HG03469 (cell line): Measurements from ENCODE around the gene BCKDHA.
"Not testable (repeated sequence)": the region's sequence is repeated elsewhere in the genome, so short reads cannot be mapped to it uniquely, and the experiment has no call there.

Experiments used
- ATAC-seq: cut with Tn5 transposase; IDR thresholded peaks from one replicate; pipeline ENCODE4 v1.9.1; 2021; ENCODE audit warnings: mild to moderate bottlenecking, moderate library complexity, moderate number of reproducible peaks; ENCODE audit not compliant: unreplicated experiment

Gene BCKDHA

DNA sequence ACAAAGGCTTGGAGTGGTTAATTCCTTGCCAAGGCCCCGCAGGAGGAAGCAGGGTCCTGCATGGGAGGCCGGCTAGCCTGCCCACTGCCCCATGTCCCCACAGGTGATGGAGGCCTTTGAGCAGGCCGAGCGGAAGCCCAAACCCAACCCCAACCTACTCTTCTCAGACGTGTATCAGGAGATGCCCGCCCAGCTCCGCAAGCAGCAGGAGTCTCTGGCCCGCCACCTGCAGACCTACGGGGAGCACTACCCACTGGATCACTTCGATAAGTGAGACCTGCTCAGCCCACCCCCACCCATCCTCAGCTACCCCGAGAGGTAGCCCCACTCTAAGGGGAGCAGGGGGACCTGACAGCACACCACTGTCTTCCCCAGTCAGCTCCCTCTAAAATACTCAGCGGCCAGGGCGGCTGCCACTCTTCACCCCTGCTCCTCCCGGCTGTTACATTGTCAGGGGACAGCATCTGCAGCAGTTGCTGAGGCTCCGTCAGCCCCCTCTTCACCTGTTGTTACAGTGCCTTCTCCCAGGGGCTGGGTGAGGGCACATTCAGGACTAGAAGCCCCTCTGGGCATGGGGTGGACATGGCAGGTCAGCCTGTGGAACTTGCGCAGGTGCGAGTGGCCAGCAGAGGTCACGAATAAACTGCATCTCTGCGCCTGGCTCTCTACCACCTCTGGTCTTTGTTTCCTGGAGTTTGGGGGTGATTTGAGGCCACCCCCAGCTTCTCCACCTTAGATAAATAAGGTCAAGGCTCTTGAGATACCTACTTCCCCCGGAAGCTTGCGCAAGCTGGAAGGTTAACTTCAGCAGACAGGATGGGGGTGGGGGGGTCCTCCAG is 26.9 kb downstream of the BCKDHA start:
- ATAC-seq = no peak

DNA sequence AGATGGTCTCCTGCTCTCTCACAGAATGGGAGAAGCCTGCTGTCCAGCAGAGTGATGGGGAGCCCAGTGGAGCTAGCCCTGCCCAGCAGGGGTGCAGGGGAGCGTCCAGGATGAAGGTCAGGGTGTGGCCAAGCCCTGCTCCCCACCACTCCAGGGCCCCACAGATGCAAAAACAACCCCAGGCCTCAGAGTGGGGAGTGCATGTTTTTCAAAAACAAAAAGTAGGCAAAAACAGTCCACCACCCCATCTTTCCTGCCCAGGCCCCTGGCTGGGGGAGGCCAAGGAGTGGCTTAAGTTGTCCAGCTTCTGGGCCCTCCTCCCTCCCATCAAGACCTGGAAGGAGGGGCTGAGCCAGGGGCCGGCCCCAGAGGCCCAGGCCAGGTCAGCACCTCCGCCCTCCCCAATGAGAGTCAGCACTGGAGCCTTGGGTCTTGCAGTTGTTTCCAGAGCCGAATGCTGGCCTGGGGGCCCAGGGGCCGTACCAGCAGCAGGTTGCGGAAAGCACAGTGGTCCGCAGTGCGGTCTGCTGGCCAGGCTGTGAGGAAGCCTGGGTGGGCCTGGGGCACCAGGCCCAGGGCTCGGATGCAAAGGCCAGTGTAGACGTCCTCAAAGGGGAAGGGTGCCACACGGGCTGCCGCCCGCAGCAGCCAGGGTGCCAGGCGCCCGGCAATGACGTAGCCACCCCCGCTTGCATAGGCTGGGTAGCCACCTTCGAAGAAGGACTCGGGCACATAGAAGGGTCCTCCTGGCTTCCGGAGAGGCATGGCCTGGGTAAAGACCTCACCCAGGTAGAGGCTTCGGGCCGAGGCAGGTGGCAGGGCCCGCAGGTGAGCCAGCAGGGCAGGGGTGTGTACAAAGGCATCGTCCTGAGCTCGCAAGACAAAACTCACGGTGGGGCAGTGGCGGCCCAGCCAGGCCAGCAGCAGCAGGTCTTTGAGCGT is 27.8 kb downstream of the BCKDHA start:
- ATAC-seq = no peak

DNA sequence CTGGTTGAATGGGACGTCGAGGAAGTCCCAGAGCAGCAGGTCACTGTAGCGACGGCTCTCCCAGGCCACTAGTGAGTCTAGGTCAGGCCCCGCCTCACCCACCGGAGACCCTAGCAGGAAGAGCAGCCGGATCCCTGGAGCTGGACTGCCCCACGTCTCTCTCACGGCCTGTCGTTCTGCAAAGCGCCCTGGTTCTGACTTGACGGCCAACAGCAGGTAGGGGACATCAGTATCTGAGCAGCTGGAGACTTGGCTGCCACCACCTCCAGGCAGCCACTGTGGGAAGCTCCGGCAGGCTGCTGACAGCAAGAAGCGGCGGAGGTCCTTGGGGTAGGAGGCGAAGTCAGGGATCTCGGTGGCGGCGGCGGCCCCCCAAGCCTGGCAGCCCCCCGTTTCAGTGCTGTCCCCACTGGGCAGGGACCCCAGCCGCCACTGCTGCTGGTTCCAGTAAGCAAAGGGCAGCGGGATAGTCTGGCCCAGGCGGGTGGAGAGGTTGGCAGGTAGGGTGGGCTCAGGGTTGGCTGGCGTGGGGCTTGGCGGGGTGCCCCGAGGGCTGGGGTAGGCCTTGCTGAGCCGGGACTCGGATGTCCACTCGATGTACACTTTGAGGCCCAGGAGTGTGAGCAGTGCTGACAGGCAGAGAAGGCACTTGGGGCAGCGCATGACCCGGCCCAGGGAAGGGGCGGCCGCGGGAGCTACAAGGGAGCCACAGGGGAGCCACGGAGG is 28.7 kb downstream of the BCKDHA start:
- no peak for ATAC-seq

DNA sequence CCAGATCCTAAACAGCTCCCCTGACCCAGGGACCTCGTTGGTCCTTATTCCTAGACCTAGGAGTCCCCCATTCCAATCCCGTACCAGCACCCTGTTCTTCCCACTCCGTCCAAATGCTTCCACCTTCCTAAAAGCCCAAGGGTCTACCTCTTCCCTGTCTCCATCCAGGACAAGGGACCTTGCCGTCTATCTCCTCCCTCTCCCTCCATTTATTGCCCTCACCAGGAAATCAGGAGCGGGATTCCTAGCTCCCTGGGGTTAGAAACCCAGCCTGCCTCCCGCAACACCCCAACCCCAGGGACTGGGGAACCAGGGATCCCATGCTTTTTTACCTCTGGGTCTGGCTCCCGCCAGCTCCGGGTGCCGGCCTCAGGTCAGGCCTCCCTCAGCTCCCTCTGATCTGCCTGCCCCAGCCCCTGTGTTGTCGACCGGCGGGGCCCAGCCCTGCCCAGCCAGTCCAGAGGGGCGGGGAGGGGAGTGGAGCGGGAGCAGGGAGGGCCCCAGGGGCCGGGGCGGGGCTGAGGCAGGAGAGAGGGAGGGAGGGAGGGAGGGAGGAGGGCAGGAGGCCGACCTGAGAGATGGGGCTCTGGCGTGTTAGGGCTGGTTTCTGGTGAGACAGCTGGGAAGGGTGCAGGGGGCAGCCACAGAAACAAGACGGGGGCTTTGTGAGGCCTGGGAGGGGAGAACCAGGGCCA is 29.5 kb downstream of the BCKDHA start, which contains the start of gene B3GNT8:
B3GNT8 (minus strand) TSS at position 423 of the 695 bp plus-strand sequence. CDS start 596 bp downstream, outside the sequence.
- ATAC-seq = no peak

DNA sequence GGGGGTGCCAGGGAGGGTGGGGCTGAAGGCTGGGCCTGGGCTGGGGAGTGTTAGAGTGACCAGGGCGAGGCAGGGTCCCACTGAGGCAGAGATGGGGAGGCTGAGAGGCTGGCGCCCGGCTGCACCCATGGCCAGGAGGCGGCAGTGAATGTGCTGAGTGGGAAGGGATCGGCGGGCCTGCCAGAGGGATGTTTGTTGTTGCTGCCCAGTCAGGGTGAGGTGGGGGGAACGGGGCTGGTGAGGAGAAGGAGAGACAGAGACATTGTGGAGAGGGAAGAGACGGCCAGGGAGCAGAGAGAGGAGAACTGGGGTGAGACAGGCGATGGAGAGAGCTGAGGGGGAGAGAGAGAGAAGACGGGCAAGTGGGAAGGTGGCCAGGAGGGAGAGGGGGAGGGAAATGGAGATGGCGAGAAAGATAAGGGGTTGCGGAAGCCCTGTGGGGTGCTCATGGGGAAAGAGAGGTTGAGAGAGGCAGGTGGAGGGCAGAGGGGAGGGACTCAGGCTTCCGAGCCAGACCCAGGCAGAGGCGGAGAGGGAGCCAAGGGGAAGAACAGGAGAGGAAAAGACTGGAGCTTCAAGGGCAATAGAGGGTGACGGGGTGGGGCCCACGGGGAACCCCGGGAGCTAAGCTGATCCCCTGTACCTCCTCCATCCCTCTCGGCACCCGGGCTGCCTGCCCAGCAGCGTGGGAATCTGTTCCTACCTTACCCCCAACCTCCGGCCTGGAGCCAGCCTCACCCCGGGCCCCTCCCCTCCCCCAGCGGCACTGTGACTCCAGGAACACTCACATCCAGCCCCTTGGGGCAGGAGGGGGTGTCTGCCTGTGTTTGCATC is 30.2 kb downstream of the BCKDHA start:
- ATAC-seq = no peak

DNA sequence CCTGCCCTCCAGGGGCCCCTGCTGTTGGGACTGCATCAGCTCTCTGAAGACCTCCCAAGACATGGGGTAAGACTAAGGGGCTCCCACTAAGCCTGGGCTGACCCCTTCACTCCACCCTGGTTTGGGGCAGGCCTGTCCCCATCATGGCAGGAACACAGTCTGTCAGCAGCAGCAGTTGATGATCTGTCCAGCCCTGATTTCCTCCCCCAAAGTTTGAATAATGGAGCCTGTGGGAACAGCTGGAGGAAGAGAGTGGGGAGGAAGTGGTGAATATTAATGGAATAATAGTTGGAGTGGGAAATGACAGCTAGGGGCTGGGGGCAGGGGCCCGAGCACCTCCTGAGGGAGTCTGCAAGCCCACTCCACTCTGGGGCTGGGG is 30.9 kb downstream of the BCKDHA start:
- ATAC-seq = no peak

DNA sequence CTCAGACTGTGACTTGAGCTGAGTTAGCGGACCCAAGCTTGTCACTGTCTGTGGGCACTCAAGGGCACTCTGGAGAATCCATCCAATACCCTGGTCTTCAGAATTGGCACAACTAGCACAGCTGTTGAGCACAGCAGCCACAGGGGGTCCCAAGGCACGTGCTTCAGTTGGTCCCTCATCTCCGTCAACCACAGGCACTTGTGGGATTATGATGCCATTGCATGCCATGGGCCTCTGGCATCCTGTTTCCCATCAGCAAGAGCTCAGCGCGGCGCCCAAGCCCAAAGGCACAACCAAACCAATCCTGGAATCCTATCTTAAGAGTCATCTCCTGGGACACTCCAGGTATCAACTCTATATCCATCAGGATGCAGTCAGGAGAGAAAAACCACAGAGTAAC is 33.3 kb downstream of the BCKDHA start:
- ATAC-seq = no peak

- no peak for ATAC-seq
Measured at GRCh38 chr19:41431426-41432386, 34.1 kb downstream of the BCKDHA start.

GRCh38 chr19:41433171-41433570 is 35.6 kb downstream of the BCKDHA start:
- no peak for ATAC-seq

DNA sequence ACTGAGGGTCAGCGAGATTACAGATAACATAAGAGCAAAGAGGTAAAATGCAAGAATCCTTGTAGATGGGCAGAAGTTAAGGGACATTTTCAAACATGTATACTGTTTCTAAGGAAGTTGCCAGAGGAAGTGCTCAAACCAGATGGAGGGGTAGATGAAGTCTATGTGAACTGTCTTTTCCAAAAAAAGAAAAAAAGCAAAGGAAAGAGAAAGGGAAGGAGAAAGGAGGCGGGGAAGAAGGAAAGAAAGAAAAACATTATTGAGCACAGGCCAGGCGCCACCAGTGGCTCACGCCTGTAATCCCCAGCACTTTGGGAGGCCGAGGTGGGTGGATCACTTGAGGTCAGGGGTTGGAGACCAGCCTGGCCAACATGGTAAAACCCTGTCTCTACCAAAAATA is 36.8 kb downstream of the BCKDHA start:
- no peak for ATAC-seq

GRCh38 chr19:41435376-41435775 is 37.8 kb downstream of the BCKDHA start:
- not testable (repeated sequence) for ATAC-seq

GRCh38 chr19:41435936-41436673 is 38.5 kb downstream of the BCKDHA start:
- no peak for ATAC-seq

GRCh38 chr19:41436674-41436951 is 39.0 kb downstream of the BCKDHA start:
- no peak for ATAC-seq

- no peak for ATAC-seq
Measured at GRCh38 chr19:41437944-41438574, 40.4 kb downstream of the BCKDHA start.

DNA sequence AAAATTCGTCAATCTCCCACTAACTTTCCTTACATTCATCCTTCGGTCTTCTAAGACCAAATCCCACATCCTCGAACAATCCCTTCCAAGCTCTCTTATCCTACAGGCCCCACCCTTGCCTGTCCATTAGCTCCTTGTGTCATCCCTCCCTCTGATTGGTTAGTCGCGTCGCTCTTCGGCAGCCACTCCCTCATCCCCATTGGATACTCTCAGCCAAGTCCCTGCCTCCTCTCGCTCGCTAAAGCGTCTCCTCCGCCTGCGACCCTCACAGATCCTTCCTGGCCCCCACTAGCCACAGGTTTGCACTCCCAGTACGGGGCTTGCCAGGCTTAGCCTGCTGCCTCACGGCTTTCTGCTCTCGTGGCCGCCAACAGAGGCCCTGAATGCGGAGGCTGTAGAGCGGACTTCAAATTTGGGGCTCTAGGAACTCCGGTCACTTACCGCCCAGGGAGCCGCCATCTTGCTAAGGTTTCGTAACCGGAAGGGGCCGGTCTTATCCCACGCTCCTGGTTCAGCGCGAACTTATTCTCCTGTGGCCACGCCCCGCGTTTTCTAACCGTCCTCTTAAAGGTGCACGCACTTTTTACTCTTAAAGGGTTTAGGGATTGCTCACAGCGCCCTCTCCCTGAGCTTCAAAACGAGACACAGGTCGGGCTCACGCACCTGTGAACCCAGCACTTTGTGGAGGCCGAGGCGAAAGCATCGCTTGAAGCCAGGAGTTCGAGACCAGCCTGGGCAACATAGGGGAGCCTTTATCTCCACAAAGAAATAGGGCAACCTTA is 42.0 kb downstream of the BCKDHA start, which contains the start of gene DMAC2:
DMAC2 (minus strand) TSS at position 472 of the 782 bp plus-strand sequence; CDS start at position 459, 13 bp downstream.
- peak; percentile 76 for ATAC-seq

GRCh38 chr19:41441321-41441945 is 43.8 kb downstream of the BCKDHA start:
- ATAC-seq = no peak
